MM.1S (cell line): ENCODE measurements around the gene PTPRK.

Experiments
- CTCF ChIP-seq: fragments of 300-600 bp; sonication (generic); IDR thresholded peaks from 2 replicates; pipeline ENCODE4 v1.5.1; 2016; ENCODE audit warnings: antibody characterized with exemption, low read length, mixed read lengths
- EZH2phosphoT487 ChIP-seq: fragments of 300-600 bp; sonication (generic); IDR thresholded peaks from 2 replicates; pipeline ENCODE4 v1.6.1; 2018; ENCODE audit warnings: antibody characterized with exemption, low read length

- TF ChIP-seq CTCF (no peak), EZH2phosphoT487 (no peak)
Observed at GRCh38 chr6:128432394-128432793, 88.0 kb downstream of the PTPRK start.
